ENCODE results near the gene TMC3. TPM values are rescaled to one million over a fixed set of nuclear protein-coding genes. Genes with fewer than 3 reads are reported as not detected.

The TMC3 gene
- total RNA-seq, 2 experiments from 2014 or later, result not detected

DNA sequence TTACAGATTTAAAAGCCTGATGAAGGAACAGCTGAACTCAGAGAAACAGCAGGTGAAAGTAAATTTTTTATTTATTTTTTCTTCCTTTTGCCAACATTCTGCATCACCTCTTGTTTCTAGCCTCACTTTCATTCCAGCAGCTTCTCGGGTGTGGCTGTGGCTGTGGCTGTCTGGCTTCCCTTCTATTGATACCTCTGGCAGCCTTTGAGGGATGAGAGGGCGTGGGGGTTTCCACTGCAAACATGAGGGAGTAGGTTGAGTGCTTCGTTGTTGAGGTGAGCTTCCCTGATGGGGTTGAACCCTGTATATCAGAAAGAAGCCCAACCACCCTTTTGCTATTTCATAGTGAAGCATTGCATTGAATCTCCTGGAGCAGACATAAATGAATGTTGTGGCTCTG is 6.2 kb upstream of the TMC3 start:
- peaks cover 3% of the 10 kb centered on the region for H3K36me3 Mint-ChIP-seq (ENCODE audit: low read depth)
- no peaks in the 10 kb centered on the region for H3K27me3 Mint-ChIP-seq (ENCODE audit: low read depth)
- no peak overlapping the region for H3K4me3 Mint-ChIP-seq
- no peak for DNase-seq
- no peaks in the 10 kb centered on the region for H3K9me3 Mint-ChIP-seq
- no peak overlapping the region for H3K27ac Mint-ChIP-seq
- H3K4me1 Mint-ChIP-seq (ENCODE audit: low read depth), result peaks cover 4% of the 10 kb centered on the region
- intact Hi-C loops (cut with micrococcal nuclease), result no loop called here
- CTCF ChIA-PET, result interaction anchor here (0.6 to 1.6 kb wide), 3 partner anchors 20 to 119 kb away, joined by 3 to 6 read pairs (median 3); no protein-coding TSS in a partner anchor

DNA sequence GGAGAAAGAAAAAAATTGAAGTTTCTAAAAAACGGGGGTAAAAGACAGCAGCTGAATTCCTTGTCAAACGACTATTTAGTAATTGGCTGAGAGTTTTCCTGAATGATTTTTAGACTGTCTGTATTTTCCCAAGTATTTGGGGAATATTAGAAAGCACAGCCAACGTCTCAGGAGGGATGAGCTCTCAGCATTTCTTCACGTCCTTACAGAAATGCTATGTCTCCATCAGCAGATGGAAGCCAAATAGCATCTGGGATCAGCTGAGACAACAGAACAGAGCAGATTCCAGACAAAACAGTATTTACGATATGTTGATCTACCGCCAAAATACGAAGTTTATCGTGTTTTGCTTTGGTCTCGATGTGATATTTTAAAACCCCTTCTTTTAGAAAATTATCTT is 5.3 kb upstream of the TMC3 start:
- no peaks in the 10 kb centered on the region for H3K36me3 Mint-ChIP-seq (ENCODE audit: low read depth)
- CTCF ChIA-PET, result interaction anchor here (1.6 kb wide), 1 partner anchor 20 kb away, joined by 3 read pairs; no protein-coding TSS in a partner anchor
- no peaks in the 10 kb centered on the region for H3K9me3 Mint-ChIP-seq
- H3K27me3 Mint-ChIP-seq (ENCODE audit: low read depth), result no peaks in the 10 kb centered on the region
- no peak for DNase-seq
- H3K27ac Mint-ChIP-seq, result no peak overlapping the region
- intact Hi-C loops (cut with micrococcal nuclease), result no loop called here
- H3K4me1 Mint-ChIP-seq (ENCODE audit: low read depth), result peaks cover 4% of the 10 kb centered on the region
- no peak overlapping the region for H3K4me3 Mint-ChIP-seq

DNA sequence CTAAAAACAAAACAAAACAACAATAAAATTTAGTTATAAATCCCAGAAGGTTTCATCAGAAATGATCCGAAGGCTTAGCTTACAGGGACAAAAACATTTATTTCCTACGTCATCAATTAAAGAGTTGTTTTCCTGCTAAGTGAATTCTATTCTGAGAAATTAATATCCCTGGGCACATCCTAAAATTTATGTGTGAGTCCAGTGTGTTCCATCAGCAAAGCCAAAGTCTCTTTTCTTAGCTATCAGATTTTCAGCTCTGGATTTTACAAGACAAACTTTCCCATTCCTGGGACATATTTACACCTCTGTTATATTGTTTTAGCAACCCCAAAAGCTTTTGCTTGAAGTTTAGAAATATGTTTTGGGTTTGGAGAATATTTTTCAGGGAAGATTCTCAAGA is 4.4 kb upstream of the TMC3 start:
- Mint-ChIP-seq H3K4me1 (ENCODE audit: low read depth) (peaks cover 4% of the 10 kb centered on the region), H3K36me3 (ENCODE audit: low read depth) (no peaks in the 10 kb centered on the region), H3K27ac (no peak overlapping the region), H3K27me3 (ENCODE audit: low read depth) (no peaks in the 10 kb centered on the region), H3K9me3 (no peaks in the 10 kb centered on the region), H3K4me3 (no peak overlapping the region)
- CTCF ChIA-PET, result no interaction called here
- intact Hi-C loops (cut with micrococcal nuclease), result no loop called here
- DNase-seq, result no peak

DNA sequence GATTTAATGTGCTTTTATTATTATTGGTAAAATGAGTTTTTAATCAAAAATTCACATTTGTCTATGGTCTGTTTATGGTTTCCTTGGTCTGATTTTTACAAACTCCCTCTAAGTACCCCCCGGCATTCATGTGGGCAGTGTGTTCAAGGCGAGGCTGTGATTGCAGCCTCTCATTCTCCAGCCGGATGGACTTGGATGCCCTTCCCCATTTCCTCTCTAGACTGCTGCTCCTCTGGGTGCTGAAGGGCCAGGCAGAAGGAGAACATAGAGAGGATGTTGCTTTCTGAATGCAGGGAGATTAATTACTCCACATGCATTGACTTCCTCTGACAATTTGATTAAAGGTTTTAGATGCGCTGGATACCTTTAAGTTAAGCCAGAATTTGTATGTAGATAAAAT is 3.9 kb upstream of the TMC3 start:
- intact Hi-C loops (cut with micrococcal nuclease), result no loop called here

DNA sequence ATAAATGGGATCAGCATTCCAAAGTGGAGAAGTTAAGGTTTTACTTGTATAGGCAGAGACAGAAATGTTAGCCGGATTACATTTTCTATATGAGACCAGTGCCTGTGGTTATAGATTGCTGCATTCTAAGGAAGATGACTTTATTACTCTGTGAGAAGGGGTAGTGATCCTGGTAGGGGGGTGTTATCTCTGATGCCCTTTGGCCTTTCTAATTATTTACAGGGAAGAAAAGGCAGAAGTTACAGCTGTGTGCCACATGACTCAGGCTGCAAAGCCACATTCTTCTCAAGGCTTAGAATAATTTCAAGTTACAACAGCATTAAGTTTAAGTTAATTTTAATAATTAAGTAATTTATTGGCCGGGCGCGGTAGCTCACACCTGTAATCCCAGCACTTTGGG is 2.2 kb upstream of the TMC3 start:
- intact Hi-C loops (cut with micrococcal nuclease), result no loop called here
- CTCF ChIA-PET, result interaction anchor here (0.6 kb wide), 1 partner anchor 33 kb away, joined by 3 read pairs; no protein-coding TSS in a partner anchor

More for the DNA sequence above, 3.9 kb upstream of the TMC3 start:
- Mint-ChIP-seq H3K27me3 (ENCODE audit: low read depth) (no peaks in the 10 kb centered on the region), H3K4me1 (ENCODE audit: low read depth) (peaks cover 4% of the 10 kb centered on the region), H3K36me3 (ENCODE audit: low read depth) (no peaks in the 10 kb centered on the region), H3K9me3 (no peaks in the 10 kb centered on the region), H3K27ac (no peak overlapping the region), H3K4me3 (no peak overlapping the region)
- DNase-seq, result no peak
- CTCF ChIA-PET, result no interaction called here

DNA sequence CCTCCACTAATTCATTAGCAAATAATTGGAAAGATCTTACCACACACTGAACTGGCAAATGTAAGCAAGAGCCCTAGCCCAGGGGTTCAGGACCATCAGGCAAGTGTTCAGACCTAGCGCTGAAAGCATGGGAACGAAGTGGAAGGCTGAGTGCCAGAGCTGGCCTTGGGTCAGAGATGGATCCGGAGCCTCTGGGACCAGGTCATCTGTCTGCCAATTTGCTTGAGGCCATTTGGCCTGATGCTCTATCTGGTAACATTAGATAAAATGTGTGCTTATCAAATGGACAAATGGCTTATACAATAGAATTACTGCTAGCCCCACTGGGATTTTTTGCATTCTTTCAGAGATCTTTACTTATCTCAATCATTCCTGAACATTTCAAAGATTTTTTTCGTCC is 1.4 kb upstream of the TMC3 start:
- Mint-ChIP-seq H3K27me3 (ENCODE audit: low read depth) (no peaks in the 10 kb centered on the region), H3K4me3 (no peak overlapping the region), H3K36me3 (ENCODE audit: low read depth) (no peaks in the 10 kb centered on the region), H3K9me3 (no peaks in the 10 kb centered on the region), H3K4me1 (ENCODE audit: low read depth) (peaks cover 3% of the 10 kb centered on the region), H3K27ac (no peak overlapping the region)
- no peak for DNase-seq
- CTCF ChIA-PET, result no interaction called here
- intact Hi-C loops (cut with micrococcal nuclease), result no loop called here

More for the DNA sequence above, 2.2 kb upstream of the TMC3 start:
- Mint-ChIP-seq H3K27me3 (ENCODE audit: low read depth) (no peaks in the 10 kb centered on the region), H3K4me3 (no peak overlapping the region), H3K27ac (no peak overlapping the region), H3K4me1 (ENCODE audit: low read depth) (peaks cover 4% of the 10 kb centered on the region), H3K9me3 (no peaks in the 10 kb centered on the region), H3K36me3 (ENCODE audit: low read depth) (no peaks in the 10 kb centered on the region)
- DNase-seq, result no peak

DNA sequence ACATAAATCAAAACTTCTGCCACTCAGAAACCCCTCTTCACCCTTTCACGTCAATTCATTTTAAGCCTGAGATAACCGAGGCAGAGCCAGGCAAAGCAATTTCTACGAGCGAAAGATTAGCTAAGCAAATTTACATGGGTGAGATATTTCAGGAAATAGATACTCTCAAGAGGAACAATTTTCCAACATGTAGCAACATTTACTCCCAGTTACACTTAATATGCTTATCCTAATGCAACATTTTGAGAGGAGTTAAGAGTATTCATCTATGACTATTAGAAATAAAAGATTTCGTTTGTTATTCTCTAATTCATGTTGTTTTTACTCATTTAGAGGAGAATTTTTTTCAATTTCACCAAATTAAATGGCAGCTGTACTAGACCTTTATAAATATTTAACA is 837 bp downstream of the TMC3 start:
- no peaks in the 10 kb centered on the region for H3K4me1 Mint-ChIP-seq (ENCODE audit: low read depth)
- no peak overlapping the region for H3K4me3 Mint-ChIP-seq
- intact Hi-C loops (cut with micrococcal nuclease), result no loop called here
- H3K36me3 Mint-ChIP-seq (ENCODE audit: low read depth), result no peaks in the 10 kb centered on the region
- H3K9me3 Mint-ChIP-seq, result no peaks in the 10 kb centered on the region
- H3K27me3 Mint-ChIP-seq (ENCODE audit: low read depth), result no peaks in the 10 kb centered on the region
- CTCF ChIA-PET, result no interaction called here
- H3K27ac Mint-ChIP-seq, result no peak overlapping the region
- no peak for DNase-seq

DNA sequence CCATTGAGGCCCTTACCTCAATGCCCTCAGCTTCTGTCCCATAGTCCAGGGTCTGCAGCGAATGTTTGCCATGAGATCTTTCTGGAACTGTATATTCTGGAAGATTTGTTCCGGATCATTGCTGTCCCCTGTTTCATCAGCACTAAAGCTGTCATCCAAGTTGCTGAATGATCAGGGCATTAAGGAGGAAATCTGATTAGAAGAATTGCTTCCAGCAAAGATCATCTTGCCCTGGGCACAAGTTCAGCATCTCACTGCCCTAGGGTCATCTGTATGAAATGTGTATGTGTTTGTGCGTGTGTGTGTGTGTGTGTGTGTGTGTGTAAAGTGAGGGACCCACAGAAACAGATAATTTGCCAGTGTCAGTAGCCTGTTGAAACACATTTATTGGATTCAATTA is 1.4 kb downstream of the TMC3 start:
- intact Hi-C loops (cut with micrococcal nuclease), result no loop called here
- Mint-ChIP-seq H3K36me3 (ENCODE audit: low read depth) (no peaks in the 10 kb centered on the region), H3K4me3 (no peak overlapping the region), H3K27me3 (ENCODE audit: low read depth) (no peaks in the 10 kb centered on the region), H3K9me3 (no peaks in the 10 kb centered on the region), H3K27ac (no peak overlapping the region), H3K4me1 (ENCODE audit: low read depth) (no peaks in the 10 kb centered on the region)
- CTCF ChIA-PET, result no interaction called here
- DNase-seq, result no peak

DNA sequence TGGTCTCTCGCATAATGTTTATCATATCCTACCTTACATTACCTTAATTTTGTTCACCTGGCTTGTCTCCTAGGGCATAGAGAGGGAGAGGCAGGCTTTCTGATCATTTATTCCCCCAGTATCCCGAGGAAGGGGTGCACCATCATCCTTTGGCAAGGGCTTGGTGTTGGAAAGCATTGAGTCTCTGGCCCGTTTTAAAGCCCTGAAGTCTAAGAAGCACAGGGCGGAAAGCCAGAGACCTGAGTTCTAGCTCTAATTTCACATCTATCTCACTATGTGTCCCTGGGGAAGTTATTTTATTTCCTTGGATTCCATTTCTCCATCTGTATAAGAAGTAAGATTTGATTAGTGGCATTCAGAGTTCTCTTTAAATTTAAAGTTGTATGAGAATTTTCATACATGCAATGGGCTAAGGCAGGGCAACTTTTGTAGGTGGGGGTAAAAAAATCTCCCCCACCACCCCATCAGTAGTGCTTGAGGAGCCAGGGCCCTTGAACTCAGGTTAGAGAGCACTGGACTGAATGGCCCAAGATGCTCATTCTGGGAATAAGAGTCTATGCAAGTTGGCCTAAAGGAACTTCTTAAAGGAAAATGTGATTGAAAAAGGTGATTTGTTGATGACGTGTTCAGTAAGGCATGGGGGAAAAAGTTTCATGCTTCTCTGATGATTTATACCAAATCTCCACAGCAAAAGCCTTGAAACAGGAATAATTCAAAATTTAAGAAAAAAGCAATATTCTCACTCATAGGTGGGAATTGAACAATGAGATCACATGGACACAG is 10.1 kb downstream of the TMC3 start:
- Mint-ChIP-seq H3K4me3 (no peak overlapping the region), H3K27ac (no peak overlapping the region), H3K4me1 (ENCODE audit: low read depth) (no peaks in the 10 kb centered on the region), H3K9me3 (no peaks in the 10 kb centered on the region), H3K36me3 (ENCODE audit: low read depth) (no peaks in the 10 kb centered on the region), H3K27me3 (ENCODE audit: low read depth) (no peaks in the 10 kb centered on the region)
- CTCF ChIA-PET, result no interaction called here
- no peak for DNase-seq
- intact Hi-C loops (cut with micrococcal nuclease), result no loop called here

DNA sequence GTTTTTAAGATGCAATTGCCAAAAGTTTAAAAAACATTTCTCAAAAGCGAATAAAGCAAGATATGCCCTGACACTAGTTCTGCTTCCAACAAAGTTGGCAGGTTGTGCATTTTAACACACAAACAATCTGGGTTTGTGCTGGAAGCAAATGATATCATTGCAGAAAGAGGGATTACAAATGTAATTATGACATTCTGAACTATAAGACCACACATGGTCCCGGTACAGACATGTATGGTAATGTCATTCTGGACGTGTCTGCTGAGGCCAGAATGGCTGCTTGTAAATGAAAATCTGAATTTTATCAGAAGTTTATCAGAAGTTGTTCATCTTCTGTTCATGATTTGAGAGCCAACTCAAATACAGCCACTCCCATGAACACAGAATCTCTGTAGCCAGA is 10.7 kb downstream of the TMC3 start:
- H3K36me3 Mint-ChIP-seq (ENCODE audit: low read depth), result no peaks in the 10 kb centered on the region
- no peak overlapping the region for H3K4me3 Mint-ChIP-seq
- no peak for DNase-seq
- no peaks in the 10 kb centered on the region for H3K4me1 Mint-ChIP-seq (ENCODE audit: low read depth)
- H3K27me3 Mint-ChIP-seq (ENCODE audit: low read depth), result no peaks in the 10 kb centered on the region
- H3K27ac Mint-ChIP-seq, result no peak overlapping the region
- intact Hi-C loops (cut with micrococcal nuclease), result no loop called here
- H3K9me3 Mint-ChIP-seq, result no peaks in the 10 kb centered on the region
- CTCF ChIA-PET, result no interaction called here

DNA sequence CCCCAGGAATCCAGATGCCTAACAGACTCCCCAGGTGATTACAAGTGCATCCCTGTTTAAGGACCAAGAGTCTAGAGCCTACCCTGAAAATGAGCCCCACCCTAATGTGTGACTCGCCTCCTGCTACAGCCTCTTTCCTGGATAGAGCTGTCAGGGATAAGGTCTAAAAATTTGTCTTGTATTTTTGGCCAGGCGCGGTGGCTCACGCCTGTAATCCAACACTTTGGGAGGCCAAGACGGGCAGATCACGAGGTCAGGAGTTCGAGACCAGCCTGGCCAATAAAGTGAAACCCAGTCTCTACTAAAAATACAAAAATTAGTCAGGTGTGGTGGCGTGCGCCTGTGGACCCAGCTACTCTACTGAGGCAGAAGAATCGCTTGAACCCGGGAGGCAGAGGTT is 11.2 kb downstream of the TMC3 start:
- CTCF ChIA-PET, result no interaction called here
- no peaks in the 10 kb centered on the region for H3K4me1 Mint-ChIP-seq (ENCODE audit: low read depth)

DNA sequence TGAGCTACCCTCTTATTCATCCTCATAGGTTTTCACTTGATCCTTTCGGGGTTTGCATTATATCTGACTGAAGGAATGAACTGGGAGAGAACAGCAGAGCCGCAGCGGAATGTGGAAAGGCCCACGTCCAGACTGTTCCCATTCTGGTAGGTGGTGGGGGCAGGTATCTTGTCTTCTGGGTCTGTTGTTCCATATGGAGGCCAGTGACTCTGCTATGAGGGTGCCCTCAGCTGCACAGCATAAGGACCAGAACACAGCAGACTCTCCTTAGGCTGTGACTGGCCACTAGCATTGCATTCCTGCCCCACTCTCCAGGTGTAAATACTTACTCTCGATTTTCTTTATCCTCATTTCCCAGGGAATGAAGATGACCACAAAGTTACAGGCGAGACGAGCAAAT is 12.1 kb downstream of the TMC3 start:
- no peak for DNase-seq
- Mint-ChIP-seq H3K4me1 (ENCODE audit: low read depth) (no peaks in the 10 kb centered on the region), H3K4me3 (no peak overlapping the region), H3K9me3 (no peaks in the 10 kb centered on the region), H3K27me3 (ENCODE audit: low read depth) (no peaks in the 10 kb centered on the region), H3K36me3 (ENCODE audit: low read depth) (no peaks in the 10 kb centered on the region), H3K27ac (no peak overlapping the region)
- intact Hi-C loops (cut with micrococcal nuclease), result no loop called here
- CTCF ChIA-PET, result interaction anchor here (0.8 kb wide), 1 partner anchor 86 kb away, joined by 3 read pairs; no protein-coding TSS in a partner anchor

More for the DNA sequence above, 11.2 kb downstream of the TMC3 start:
- intact Hi-C loops (cut with micrococcal nuclease), result no loop called here
- no peaks in the 10 kb centered on the region for H3K9me3 Mint-ChIP-seq
- H3K27ac Mint-ChIP-seq, result no peak overlapping the region
- no peaks in the 10 kb centered on the region for H3K36me3 Mint-ChIP-seq (ENCODE audit: low read depth)
- no peak overlapping the region for H3K4me3 Mint-ChIP-seq
- DNase-seq, result no peak
- H3K27me3 Mint-ChIP-seq (ENCODE audit: low read depth), result no peaks in the 10 kb centered on the region

DNA sequence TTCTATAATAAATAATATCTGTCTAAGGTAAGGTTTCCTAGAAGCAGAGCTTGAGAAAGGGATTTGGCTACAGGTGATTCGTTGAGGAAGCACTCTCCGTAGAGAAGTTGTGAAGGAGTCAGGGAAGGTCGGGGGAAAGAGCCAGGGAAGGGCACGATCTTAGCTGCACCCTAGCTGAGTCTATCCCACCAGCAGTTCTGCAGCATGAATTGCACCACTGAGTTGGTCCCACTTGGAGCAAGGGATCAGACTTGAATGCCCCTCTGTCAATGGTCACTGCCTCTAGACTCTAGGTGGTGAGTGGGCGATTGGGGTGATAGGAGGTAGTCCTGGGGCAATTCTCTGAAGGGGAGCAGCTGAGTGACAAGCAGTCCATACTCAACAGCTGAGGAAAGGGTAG is 13.5 kb downstream of the TMC3 start:
- intact Hi-C loops (cut with micrococcal nuclease), result no loop called here
- Mint-ChIP-seq H3K27ac (no peak overlapping the region), H3K9me3 (no peaks in the 10 kb centered on the region), H3K36me3 (ENCODE audit: low read depth) (no peaks in the 10 kb centered on the region), H3K27me3 (ENCODE audit: low read depth) (no peaks in the 10 kb centered on the region), H3K4me1 (ENCODE audit: low read depth) (no peaks in the 10 kb centered on the region), H3K4me3 (no peak overlapping the region)
- no peak for DNase-seq
- CTCF ChIA-PET, result interaction anchor here (1.0 kb wide), 1 partner anchor 94 kb away, joined by 4 read pairs; no protein-coding TSS in a partner anchor

All from activated naive CD4-positive, alpha-beta T cell treated with anti-CD3 and anti-CD28 coated beads for 36 hours (primary cell).